B cell (primary cell): Measurements from ENCODE around the gene NCEH1. TPM values are rescaled to one million over a fixed set of nuclear protein-coding genes. Genes with fewer than 3 reads are reported as not detected.

Experiments used
- ATAC-seq: fragments of 200-7000 bp; cut with Tn5 transposase; one replicate; pipeline ENCODE4 v1.10.0; 2021; ENCODE audit warnings: low read depth, mild to moderate bottlenecking, moderate number of reproducible peaks, moderate library complexity
- CTCF ChIA-PET: fragments of 350-600 bp; sonication (Branson Sonifier 250); formaldehyde crosslinking; loops from one replicate; lab custom pipeline; 2021; ENCODE audit warnings: antibody characterized with exemption, inconsistent platforms; lab: Charles Lee
- POLR2A ChIA-PET: fragments of 350-600 bp; sonication (Branson Sonifier 250); formaldehyde crosslinking; loops from one replicate; lab custom pipeline; 2021; ENCODE audit warnings: antibody characterized with exemption; lab: Charles Lee
- DNase-seq: peaks from one replicate; pipeline ENCODE4 v3.0.0; 2013
- H2AFZ ChIP-seq: 2 replicates; pipeline ENCODE4 v1.6.1; 2012; ENCODE audit warnings: mild to moderate bottlenecking, low read depth, low read length; ENCODE audit not compliant: insufficient read depth, poor library complexity, severe bottlenecking
- H3K27ac ChIP-seq, 2 donors: 1 replicate in 1 of 2; 2 replicates in 1 of 2; pipeline ENCODE4 v1.5.1; 2012 to 2013; ENCODE audit warnings: low read length in 2 of 2, mild to moderate bottlenecking in 2 of 2, moderate library complexity in 1 of 2
- H3K27me3 ChIP-seq, 4 experiments: fragments of 200-600 bp in 1 of 4; sonication (generic) in 1 of 4; replicated peaks in 1 of 4; 1 replicate in 2 of 4; 2 replicates in 2 of 4; pipeline versions ENCODE4 v1.6.1 to v1.7.0; 2013 to 2016; ENCODE audit warnings: low read length in 3 of 4, mild to moderate bottlenecking in 2 of 4, mixed read lengths in 1 of 4, moderate library complexity in 1 of 4; ENCODE audit not compliant: insufficient read depth in 4 of 4, control insufficient read depth in 3 of 4; ENCODE audit errors: control extremely low read depth in 1 of 4
- H3K36me3 ChIP-seq, 2 experiments: replicated peaks in 1 of 2; 1 replicate in 1 of 2; 2 replicates in 1 of 2; pipeline versions ENCODE4 v1.6.1 to v1.7.1; 2013; ENCODE audit warnings: low read length in 1 of 2; ENCODE audit not compliant: insufficient read depth in 2 of 2, control insufficient read depth in 1 of 2; ENCODE audit errors: control extremely low read depth in 1 of 2, extremely low read depth in 1 of 2
- H3K4me1 ChIP-seq, 2 donors: fragments of 200-600 bp in 1 of 2; sonication (generic) in 1 of 2; 1 replicate in 1 of 2; 2 replicates in 1 of 2; pipeline versions ENCODE4 v1.5.1 to v1.6.1; 2013 to 2017; ENCODE audit warnings: low read length in 2 of 2; ENCODE audit not compliant: control insufficient read depth in 2 of 2, insufficient read depth in 2 of 2
- H3K4me2 ChIP-seq: replicated peaks from 2 replicates; pipeline ENCODE3; 2012; ENCODE audit warnings: mild to moderate bottlenecking, low read depth, low read length; ENCODE audit not compliant: poor library complexity, severe bottlenecking
- H3K4me3 ChIP-seq, 5 experiments: fragments of 200-600 bp in 1 of 5; sonication (generic) in 1 of 5; 1 replicate in 3 of 5; 2 replicates in 2 of 5; pipeline versions ENCODE4 v1.5.1 to v1.7.0; 2011 to 2016; ENCODE audit warnings: low read length in 4 of 5, mild to moderate bottlenecking in 4 of 5, low read depth in 2 of 5, control low read depth in 1 of 5, moderate library complexity in 1 of 5; ENCODE audit not compliant: insufficient read depth in 1 of 5; ENCODE audit errors: control extremely low read depth in 1 of 5, extremely low read depth in 1 of 5
- H3K79me2 ChIP-seq: fragments of 200-600 bp; sonication (generic); one replicate; pipeline ENCODE4 v1.6.0; 2016; ENCODE audit warnings: low read length; ENCODE audit not compliant: control insufficient read depth, insufficient read depth
- H3K9ac ChIP-seq: fragments of 200-600 bp; sonication (generic); 2 replicates; pipeline ENCODE4 v1.6.1; 2017; ENCODE audit warnings: mild to moderate bottlenecking, low read length, moderate library complexity
- H3K9me3 ChIP-seq, 3 donors: one replicate each; pipeline versions ENCODE4 v1.6.1 to v1.7.1; 2013; ENCODE audit warnings: low read length in 2 of 3; ENCODE audit not compliant: control insufficient read depth in 2 of 3, insufficient read depth in 1 of 3; ENCODE audit errors: control extremely low read depth in 1 of 3
- H4K20me1 ChIP-seq: 2 replicates; pipeline ENCODE4 v1.6.0; 2012; ENCODE audit warnings: mild to moderate bottlenecking, low read length; ENCODE audit not compliant: insufficient read depth, control insufficient read depth, poor library complexity, severe bottlenecking
- H3K27ac Mint-ChIP-seq: one replicate; pipeline ENCODE4 v1.8.0; 2021; ENCODE audit warnings: mixed read lengths
- H3K27me3 Mint-ChIP-seq: one replicate; pipeline ENCODE4 v1.8.0; 2021; ENCODE audit warnings: mixed read lengths
- H3K4me1 Mint-ChIP-seq: one replicate; pipeline ENCODE4 v1.8.0; 2021; ENCODE audit warnings: mixed read lengths
- H3K4me3 Mint-ChIP-seq: one replicate; pipeline ENCODE4 v1.8.0; 2021; ENCODE audit warnings: mixed read lengths
- H3K9me3 Mint-ChIP-seq: one replicate; pipeline ENCODE4 v1.8.0; 2022; ENCODE audit warnings: mixed read lengths; ENCODE audit not compliant: insufficient read depth
- CTCF ChIP-seq: fragments of 200-600 bp; IDR thresholded peaks from one replicate; pipeline ENCODE4 v1.8.0; 2022; ENCODE audit warnings: antibody characterized with exemption, mild to moderate bottlenecking
- EZH2 ChIP-seq: IDR thresholded peaks from 2 replicates; pipeline ENCODE4 v1.6.1; 2012; ENCODE audit warnings: borderline replicate concordance, low read depth, mild to moderate bottlenecking, moderate library complexity, low read length; ENCODE audit not compliant: insufficient read depth, poor library complexity, severe bottlenecking
- WGBS: methylation state at CpG from one replicate; pipeline ENCODE4 v1.1.5; 2013; ENCODE audit warnings: missing lambda C conversion rate; ENCODE audit not compliant: insufficient coverage; 5-methylcytosine and 5-hydroxymethylcytosine counted together
- intact Hi-C: fragments of 100-400 bp; cut with micrococcal nuclease; formaldehyde crosslinking; loops from one replicate; pipeline ENCODE4 v1.10.0; 2022
- polyA plus RNA-seq: library from polyadenylated mRNA; depleted of rRNA; stranded (reverse); fragments of >200 nt; gene quantifications from 2 replicates; pipeline ENCODE4 v1.2.3, GENCODE V29; 2012
- total RNA-seq, 2 donors: library from RNA; stranded (reverse); fragments of 120-200 nt in 1 of 2; gene quantifications; 1 replicate in 1 of 2; 2 replicates in 1 of 2; pipeline versions ENCODE4 v1.2.3 to v1.2.4, GENCODE V29; 2013 to 2022

Gene NCEH1
- total and polyA plus RNA-seq, 2 donors (not counting 1 experiment from before 2014, with no cell fraction given): 3.4 to 8.6 TPM

GRCh38 chr3:172615296-172615695 lies 95.6 kb downstream of the NCEH1 start:
- DNase-seq: no peak
- CTCF ChIA-PET: no interaction called here
- Histone ChIP-seq H3K4me1 (no peaks in the 10 kb centered on the region), H3K4me2 (no peak overlapping the region), H3K79me2 (no peaks in the 10 kb centered on the region), H2AFZ (no peak overlapping the region), H3K9me3 (peaks cover 0 to 25% (median 8%) of the 10 kb centered on the region in 3 donors), H3K4me3 (no peak overlapping the region), H3K36me3 (no peaks in the 10 kb centered on the region), H3K27me3 (no peaks in the 10 kb centered on the region), H3K27ac (no peak overlapping the region), H3K9ac (no peak overlapping the region), H4K20me1 (no peaks in the 10 kb centered on the region)
- H3K27me3 Mint-ChIP-seq: no peaks in the 10 kb centered on the region
- no peaks in the 10 kb centered on the region for H3K9me3 Mint-ChIP-seq
- POLR2A ChIA-PET: no interaction called here
- intact Hi-C loops: no loop called here
- H3K27ac Mint-ChIP-seq: no peak overlapping the region
- TF ChIP-seq EZH2: no peak
- TF ChIP-seq CTCF: no peak
- ATAC-seq: no peak
- WGBS: 94% methylated on average over 5 of the region's 5 CpGs
- H3K4me3 Mint-ChIP-seq: no peak overlapping the region
- H3K4me1 Mint-ChIP-seq: peaks cover 9% of the 10 kb centered on the region

GRCh38 chr3:172614340-172615274 lies 96.3 kb downstream of the NCEH1 start:
- DNase-seq (no peak), ATAC-seq (no peak)
- Histone ChIP-seq H2AFZ (no peak overlapping the region), H3K4me3 (no peak overlapping the region), H3K9ac (no peak overlapping the region), H3K4me2 (no peak overlapping the region), H3K27ac (no peak overlapping the region), H3K4me1 (no peaks in the 10 kb centered on the region), H4K20me1 (no peaks in the 10 kb centered on the region), H3K36me3 (no peaks in the 10 kb centered on the region), H3K79me2 (no peaks in the 10 kb centered on the region), H3K9me3 (peaks cover 0 to 25% (median 8%) of the 10 kb centered on the region in 3 donors), H3K27me3 (no peaks in the 10 kb centered on the region)
- TF ChIP-seq EZH2 (no peak), CTCF (no peak)
- Mint-ChIP-seq H3K27ac (no peak overlapping the region), H3K4me3 (no peak overlapping the region), H3K27me3 (no peaks in the 10 kb centered on the region), H3K9me3 (no peaks in the 10 kb centered on the region), H3K4me1 (peaks cover 9% of the 10 kb centered on the region)
- ChIA-PET POLR2A (no interaction called here), CTCF (interaction anchor here (1.2 to 2.3 kb wide), 2 partner anchors 8 to 19 kb away, joined by 4 to 11 read pairs; no protein-coding TSS in a partner anchor)
- intact Hi-C loops: no loop called here
- WGBS: 99% methylated on average over 7 of the region's 7 CpGs
